Measurements from ENCODE around the gene SDHB.

SDHB gene

DNA sequence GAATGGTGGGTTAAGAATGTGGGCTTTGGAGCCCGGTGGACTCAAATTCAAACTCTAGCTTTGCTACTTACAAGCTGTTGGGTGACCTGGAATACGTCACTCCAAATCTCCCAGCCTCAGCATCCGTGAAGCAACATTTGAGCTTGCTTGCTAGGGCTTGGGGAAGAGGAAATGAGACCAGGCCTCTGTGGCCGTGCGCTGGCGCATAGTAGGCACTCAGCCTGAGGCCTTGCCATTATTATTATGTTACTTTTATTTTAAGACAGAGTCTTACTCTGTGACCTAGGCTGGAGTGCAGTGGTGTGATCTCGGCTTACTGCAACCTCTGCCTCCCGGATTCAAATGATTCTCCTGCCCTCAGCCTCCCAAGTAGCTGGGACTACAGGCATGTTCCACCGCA, 61.2 kb downstream of the SDHB start:
- H3K4me3 ChIP-seq (ENCODE audit: low read depth in 1 of 2, low read length in 2 of 2) = no peak overlapping the region
- H3K4me1 ChIP-seq (ENCODE audit: insufficient read depth, low read length) = no peaks in the 10 kb centered on the region
- no peaks in the 10 kb centered on the region for H3K9me3 ChIP-seq (ENCODE audit: low read length)
- H3K9ac ChIP-seq (ENCODE audit: low read length) = no peak overlapping the region
- peaks cover 23% of the 10 kb centered on the region for H3K36me3 ChIP-seq (ENCODE audit: insufficient read depth, low read length)
- no peak overlapping the region for H3K27ac ChIP-seq (ENCODE audit: low read depth, low read length)
- H3K27me3 ChIP-seq (ENCODE audit: control insufficient read depth in 1 of 2, insufficient read depth in 2 of 2, low read length in 2 of 2) = no peaks in the 10 kb centered on the region

DNA sequence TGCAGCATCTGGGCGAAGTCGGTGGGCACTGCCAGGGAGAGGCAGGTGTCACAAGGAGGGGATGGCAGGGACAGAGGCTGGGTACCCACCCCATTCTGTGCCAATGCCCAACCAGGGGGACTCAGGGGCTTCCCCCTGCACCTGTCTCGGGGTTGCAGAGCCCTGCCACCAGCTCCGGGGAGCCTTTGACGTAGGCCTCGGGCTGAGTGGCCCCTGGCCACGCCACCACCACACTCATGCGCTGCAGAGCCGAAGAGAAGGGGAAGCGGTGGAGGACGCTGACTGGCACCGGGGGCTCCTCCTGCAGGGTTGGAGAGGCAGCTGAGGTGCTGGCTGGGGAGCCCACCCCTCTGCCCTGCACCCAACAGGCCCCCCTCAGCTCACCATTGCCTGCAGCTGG, 61.7 kb downstream of the SDHB start:
- Histone ChIP-seq H3K27ac (ENCODE audit: low read depth, low read length) (no peak overlapping the region), H3K9me3 (ENCODE audit: low read length) (no peaks in the 10 kb centered on the region), H3K27me3 (ENCODE audit: control insufficient read depth in 1 of 2, insufficient read depth in 2 of 2, low read length in 2 of 2) (no peaks in the 10 kb centered on the region), H3K4me1 (ENCODE audit: insufficient read depth, low read length) (no peaks in the 10 kb centered on the region), H3K36me3 (ENCODE audit: insufficient read depth, low read length) (peaks cover 21% of the 10 kb centered on the region), H3K9ac (ENCODE audit: low read length) (no peak overlapping the region), H3K4me3 (ENCODE audit: low read depth in 1 of 2, low read length in 2 of 2) (no peak overlapping the region)

DNA sequence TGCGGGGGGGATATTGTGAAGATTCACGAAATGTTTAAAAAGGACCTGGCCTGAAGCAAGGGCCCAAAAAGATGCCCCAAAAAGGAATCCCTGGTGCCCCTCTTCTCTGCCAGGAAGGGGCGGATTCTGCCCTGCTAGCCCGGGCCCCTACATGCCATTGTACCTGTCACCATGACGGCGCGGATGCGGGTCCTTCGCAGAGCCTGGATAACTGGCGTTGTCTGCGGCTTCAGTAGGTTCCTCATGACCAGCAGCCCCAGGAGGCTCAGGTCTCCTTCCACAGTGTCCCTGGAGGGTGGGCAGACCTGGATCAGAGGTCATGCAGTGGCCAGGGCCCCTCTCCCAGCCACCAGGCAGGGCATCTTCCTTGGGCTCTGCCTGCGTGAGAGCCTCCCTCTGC, 62.3 kb downstream of the SDHB start:
- Histone ChIP-seq H3K9me3 (ENCODE audit: low read length) (no peaks in the 10 kb centered on the region), H3K4me1 (ENCODE audit: insufficient read depth, low read length) (no peaks in the 10 kb centered on the region), H3K9ac (ENCODE audit: low read length) (no peak overlapping the region), H3K36me3 (ENCODE audit: insufficient read depth, low read length) (peaks cover 16% of the 10 kb centered on the region), H3K27me3 (ENCODE audit: control insufficient read depth in 1 of 2, insufficient read depth in 2 of 2, low read length in 2 of 2) (no peaks in the 10 kb centered on the region), H3K27ac (ENCODE audit: low read depth, low read length) (no peak overlapping the region), H3K4me3 (ENCODE audit: low read depth in 1 of 2, low read length in 2 of 2) (no peak overlapping the region)

DNA sequence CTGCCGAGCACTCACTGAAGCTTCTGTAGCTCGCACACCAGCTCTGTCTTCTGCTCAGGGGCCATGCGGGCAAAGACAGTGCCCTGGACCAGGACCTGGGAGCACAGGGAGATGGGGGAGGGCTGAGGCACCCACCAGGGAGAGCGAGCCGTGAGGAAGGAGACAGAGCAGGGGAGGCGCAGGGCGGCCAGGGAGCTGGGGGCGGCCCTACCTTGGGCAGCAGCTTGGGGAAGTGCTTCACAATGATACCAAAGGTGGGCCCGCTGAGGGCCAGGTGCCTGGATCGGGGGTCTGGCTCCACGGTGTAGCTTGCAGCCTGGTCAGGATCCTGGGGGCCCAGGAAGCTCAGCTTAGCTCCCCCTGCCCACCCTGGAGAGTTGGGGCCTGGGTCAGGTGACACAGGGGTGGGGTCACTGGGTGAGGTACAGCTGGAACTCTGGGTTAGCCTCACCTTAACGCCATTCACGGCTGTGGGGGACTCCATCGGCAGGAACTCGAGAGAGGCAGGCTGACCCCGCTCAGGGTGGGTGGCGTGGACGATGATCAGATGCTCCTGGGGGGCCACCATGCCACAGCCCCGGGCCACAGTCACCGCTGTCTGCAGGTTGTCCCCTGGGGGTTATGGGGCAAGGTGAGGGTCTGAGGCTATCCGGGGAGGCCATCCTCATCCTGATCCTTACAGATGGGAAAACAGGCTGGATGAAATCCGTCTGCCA, 64.0 kb downstream of the SDHB start:
- Histone ChIP-seq H3K4me1 (ENCODE audit: insufficient read depth, low read length) (no peaks in the 10 kb centered on the region), H3K9ac (ENCODE audit: low read length) (no peak overlapping the region), H3K4me3 (ENCODE audit: low read depth in 1 of 2, low read length in 2 of 2) (no peak overlapping the region), H3K27me3 (ENCODE audit: control insufficient read depth in 1 of 2, insufficient read depth in 2 of 2, low read length in 2 of 2) (no peaks in the 10 kb centered on the region), H3K27ac (ENCODE audit: low read depth, low read length) (no peak overlapping the region), H3K9me3 (ENCODE audit: low read length) (no peaks in the 10 kb centered on the region), H3K36me3 (ENCODE audit: insufficient read depth, low read length) (peaks cover 5% of the 10 kb centered on the region)

DNA sequence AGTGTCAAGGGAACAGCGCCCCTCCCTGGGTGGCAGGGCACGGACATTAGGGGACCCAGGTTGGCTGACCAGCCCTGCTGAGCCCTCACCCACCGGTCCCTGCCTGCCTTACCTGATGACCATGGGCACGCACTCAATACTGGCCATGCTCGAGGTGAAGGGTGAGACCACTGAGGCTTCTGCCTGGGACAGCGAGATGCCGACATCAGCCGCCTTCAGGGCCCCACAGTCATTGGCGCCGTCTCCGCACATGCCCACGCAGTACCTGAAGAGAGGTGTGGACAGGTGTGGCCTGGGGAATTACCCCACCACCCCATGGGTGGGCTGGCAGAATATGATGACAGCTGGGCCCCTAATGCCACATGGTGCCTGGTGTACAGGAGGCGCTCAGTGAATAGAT, 65.6 kb downstream of the SDHB start:
- H3K36me3 ChIP-seq (ENCODE audit: insufficient read depth, low read length) = peaks cover 5% of the 10 kb centered on the region
- no peaks in the 10 kb centered on the region for H3K4me1 ChIP-seq (ENCODE audit: insufficient read depth, low read length)
- H3K9me3 ChIP-seq (ENCODE audit: low read length) = no peaks in the 10 kb centered on the region
- H3K27me3 ChIP-seq (ENCODE audit: control insufficient read depth in 1 of 2, insufficient read depth in 2 of 2, low read length in 2 of 2) = no peaks in the 10 kb centered on the region
- H3K4me3 ChIP-seq (ENCODE audit: low read depth in 1 of 2, low read length in 2 of 2) = no peak overlapping the region
- no peak overlapping the region for H3K9ac ChIP-seq (ENCODE audit: low read length)
- H3K27ac ChIP-seq (ENCODE audit: low read depth, low read length) = no peak overlapping the region

DNA sequence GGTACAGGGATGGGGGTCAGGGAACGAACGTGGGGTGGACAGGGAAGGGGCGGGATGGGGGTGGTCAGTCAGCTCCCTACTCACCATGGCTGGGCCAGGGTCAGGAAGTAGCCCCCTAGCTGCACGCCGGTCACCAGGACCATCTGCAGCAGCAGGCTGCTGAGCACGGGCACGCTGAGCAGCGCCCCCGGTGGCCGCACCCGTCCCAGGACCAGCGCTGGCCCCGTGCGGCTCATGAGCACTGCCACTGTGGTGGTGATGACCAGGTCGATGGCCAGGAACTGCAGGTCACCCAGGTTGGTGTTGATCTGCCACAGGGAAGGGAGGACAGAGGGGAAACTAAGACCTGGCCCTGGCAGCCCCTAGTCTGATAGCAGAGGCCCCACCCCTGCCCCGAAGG, 66.9 kb downstream of the SDHB start:
- H3K27me3 ChIP-seq (ENCODE audit: control insufficient read depth in 1 of 2, insufficient read depth in 2 of 2, low read length in 2 of 2) = no peaks in the 10 kb centered on the region
- H3K9ac ChIP-seq (ENCODE audit: low read length) = no peak overlapping the region
- no peaks in the 10 kb centered on the region for H3K4me1 ChIP-seq (ENCODE audit: insufficient read depth, low read length)
- no peak overlapping the region for H3K4me3 ChIP-seq (ENCODE audit: low read depth in 1 of 2, low read length in 2 of 2)
- H3K27ac ChIP-seq (ENCODE audit: low read depth, low read length) = no peak overlapping the region
- peaks cover 5% of the 10 kb centered on the region for H3K36me3 ChIP-seq (ENCODE audit: insufficient read depth, low read length)
- no peaks in the 10 kb centered on the region for H3K9me3 ChIP-seq (ENCODE audit: low read length)

DNA sequence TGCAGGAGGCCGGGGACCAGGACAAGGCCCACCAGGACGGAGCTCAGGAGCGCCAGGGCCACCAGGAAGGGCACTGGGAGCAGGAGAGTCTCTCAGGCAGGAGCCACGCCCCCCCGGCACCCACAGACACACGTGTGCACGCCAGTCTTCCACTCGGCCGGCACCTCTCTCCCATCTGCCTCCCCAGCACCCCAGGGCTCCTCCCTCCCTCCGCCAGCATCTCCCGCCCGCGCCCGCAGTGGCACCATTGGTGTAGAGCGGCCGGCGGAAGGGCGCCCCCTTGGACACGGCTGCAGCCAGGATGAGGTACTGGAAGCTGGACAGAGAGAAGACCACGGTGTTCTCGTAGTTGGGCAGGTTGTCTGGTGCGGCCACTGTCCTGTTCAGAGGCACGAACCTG, 67.3 kb downstream of the SDHB start:
- peaks cover 5% of the 10 kb centered on the region for H3K36me3 ChIP-seq (ENCODE audit: insufficient read depth, low read length)
- no peaks in the 10 kb centered on the region for H3K4me1 ChIP-seq (ENCODE audit: insufficient read depth, low read length)
- no peak overlapping the region for H3K4me3 ChIP-seq (ENCODE audit: low read depth in 1 of 2, low read length in 2 of 2)
- H3K27me3 ChIP-seq (ENCODE audit: control insufficient read depth in 1 of 2, insufficient read depth in 2 of 2, low read length in 2 of 2) = no peaks in the 10 kb centered on the region
- H3K9ac ChIP-seq (ENCODE audit: low read length) = no peak overlapping the region
- no peaks in the 10 kb centered on the region for H3K9me3 ChIP-seq (ENCODE audit: low read length)
- H3K27ac ChIP-seq (ENCODE audit: low read depth, low read length) = no peak overlapping the region

DNA sequence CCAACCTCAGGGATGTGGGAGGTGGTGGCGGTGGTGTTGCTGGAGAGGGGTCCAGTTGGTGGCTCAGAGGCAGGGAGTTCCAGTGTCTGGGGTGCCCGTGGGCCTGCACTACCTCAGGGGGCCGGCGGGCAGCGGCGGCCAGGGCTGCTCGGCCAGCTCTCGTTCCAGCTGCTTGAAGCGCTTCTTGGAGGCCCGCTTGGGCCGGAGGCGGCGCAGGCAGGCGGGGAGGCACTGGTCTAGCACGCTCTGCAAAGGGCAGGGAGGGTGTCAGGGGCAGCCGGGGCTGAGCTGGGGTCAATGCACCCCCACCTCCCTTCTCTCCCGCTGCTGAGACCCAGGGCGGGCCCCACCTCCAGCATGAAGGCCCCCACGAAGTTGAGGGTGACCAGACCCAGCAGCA, 67.7 kb downstream of the SDHB start:
- H3K4me3 ChIP-seq (ENCODE audit: low read depth in 1 of 2, low read length in 2 of 2) = no peak overlapping the region
- H3K27ac ChIP-seq (ENCODE audit: low read depth, low read length) = no peak overlapping the region
- H3K4me1 ChIP-seq (ENCODE audit: insufficient read depth, low read length) = no peaks in the 10 kb centered on the region
- H3K36me3 ChIP-seq (ENCODE audit: insufficient read depth, low read length) = peaks cover 5% of the 10 kb centered on the region
- H3K9me3 ChIP-seq (ENCODE audit: low read length) = no peaks in the 10 kb centered on the region
- no peaks in the 10 kb centered on the region for H3K27me3 ChIP-seq (ENCODE audit: control insufficient read depth in 1 of 2, insufficient read depth in 2 of 2, low read length in 2 of 2)
- H3K9ac ChIP-seq (ENCODE audit: low read length) = no peak overlapping the region

DNA sequence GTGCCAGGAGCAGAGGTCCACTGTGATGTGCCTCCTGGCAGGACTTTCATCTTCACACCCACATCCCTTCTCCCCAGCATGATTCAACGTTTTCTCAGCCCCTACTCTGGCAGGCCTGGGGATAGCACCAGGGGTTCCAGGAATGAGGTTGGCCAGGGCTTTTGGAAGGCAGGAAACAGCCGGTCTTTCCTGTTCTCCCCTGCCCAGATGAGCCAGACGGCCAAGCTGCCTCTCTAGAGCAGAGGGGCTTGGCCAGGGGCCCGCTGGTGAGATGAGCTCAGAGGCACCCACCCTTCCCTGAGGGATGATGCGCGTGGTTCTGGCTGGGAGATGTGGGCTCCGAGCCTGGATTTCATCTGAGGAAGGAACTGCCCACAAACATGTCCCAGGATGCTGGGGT, 69.1 kb downstream of the SDHB start:
- H3K27ac ChIP-seq (ENCODE audit: low read depth, low read length) = no peak overlapping the region
- no peak overlapping the region for H3K9ac ChIP-seq (ENCODE audit: low read length)
- peaks cover 5% of the 10 kb centered on the region for H3K36me3 ChIP-seq (ENCODE audit: insufficient read depth, low read length)
- H3K4me3 ChIP-seq (ENCODE audit: low read depth in 1 of 2, low read length in 2 of 2) = no peak overlapping the region
- H3K4me1 ChIP-seq (ENCODE audit: insufficient read depth, low read length) = no peaks in the 10 kb centered on the region
- no peaks in the 10 kb centered on the region for H3K9me3 ChIP-seq (ENCODE audit: low read length)
- H3K27me3 ChIP-seq (ENCODE audit: control insufficient read depth in 1 of 2, insufficient read depth in 2 of 2, low read length in 2 of 2) = peaks cover 0 to 5% of the 10 kb centered on the region in 2 donors

DNA sequence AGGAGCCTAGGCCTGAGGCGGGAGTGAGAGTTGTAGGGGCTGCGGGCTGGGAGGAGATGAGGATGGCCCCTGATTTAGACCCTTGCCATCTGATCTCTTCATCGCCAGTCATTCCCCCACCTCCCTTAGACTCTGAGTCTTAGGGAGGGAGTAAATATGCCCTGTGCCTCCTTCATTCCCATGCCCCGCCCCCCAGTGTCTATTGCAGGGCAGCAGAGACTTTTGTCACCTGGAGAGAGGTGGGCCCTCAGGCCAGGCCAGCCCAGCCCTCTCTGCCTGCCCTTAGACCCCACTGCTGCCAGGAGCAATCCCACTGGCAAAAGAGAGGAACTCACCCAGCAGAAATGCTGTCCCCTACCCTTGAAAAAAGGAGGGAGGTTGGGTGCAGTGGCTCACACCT, 70.2 kb downstream of the SDHB start:
- Histone ChIP-seq H3K27ac (ENCODE audit: low read depth, low read length) (no peak overlapping the region), H3K4me3 (ENCODE audit: low read depth in 1 of 2, low read length in 2 of 2) (no peak overlapping the region), H3K4me1 (ENCODE audit: insufficient read depth, low read length) (peaks cover 6% of the 10 kb centered on the region), H3K9me3 (ENCODE audit: low read length) (no peaks in the 10 kb centered on the region), H3K9ac (ENCODE audit: low read length) (no peak overlapping the region), H3K27me3 (ENCODE audit: control insufficient read depth in 1 of 2, insufficient read depth in 2 of 2, low read length in 2 of 2) (peaks cover 0 to 10% of the 10 kb centered on the region in 2 donors), H3K36me3 (ENCODE audit: insufficient read depth, low read length) (peaks cover 5% of the 10 kb centered on the region)

DNA sequence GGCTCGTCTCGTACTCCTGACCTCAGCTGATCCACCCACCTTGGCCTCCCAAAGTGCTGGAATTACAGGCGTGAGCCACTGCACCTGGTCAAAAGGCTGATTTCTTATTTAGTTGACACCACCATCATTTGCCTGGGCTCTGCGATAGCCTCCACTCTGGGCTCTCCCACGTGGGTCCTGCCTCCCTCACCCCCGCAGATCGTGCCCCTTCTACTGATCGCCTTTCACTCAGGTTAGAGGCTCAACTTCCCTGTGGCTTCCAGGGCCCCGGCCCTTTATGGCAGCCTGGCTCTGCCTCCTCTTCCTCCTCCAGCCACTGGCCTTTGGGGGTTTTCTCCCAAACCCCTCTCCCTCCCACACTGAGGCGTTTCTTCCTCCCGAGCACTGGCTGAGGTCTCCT, 70.9 kb downstream of the SDHB start:
- H3K36me3 ChIP-seq (ENCODE audit: insufficient read depth, low read length) = peaks cover 2% of the 10 kb centered on the region
- H3K27me3 ChIP-seq (ENCODE audit: control insufficient read depth in 1 of 2, insufficient read depth in 2 of 2, low read length in 2 of 2) = peaks cover 0 to 10% of the 10 kb centered on the region in 2 donors
- no peak overlapping the region for H3K9ac ChIP-seq (ENCODE audit: low read length)
- peaks cover 6% of the 10 kb centered on the region for H3K4me1 ChIP-seq (ENCODE audit: insufficient read depth, low read length)
- H3K4me3 ChIP-seq (ENCODE audit: low read depth in 1 of 2, low read length in 2 of 2) = no peak overlapping the region
- no peaks in the 10 kb centered on the region for H3K9me3 ChIP-seq (ENCODE audit: low read length)
- H3K27ac ChIP-seq (ENCODE audit: low read depth, low read length) = no peak overlapping the region

DNA sequence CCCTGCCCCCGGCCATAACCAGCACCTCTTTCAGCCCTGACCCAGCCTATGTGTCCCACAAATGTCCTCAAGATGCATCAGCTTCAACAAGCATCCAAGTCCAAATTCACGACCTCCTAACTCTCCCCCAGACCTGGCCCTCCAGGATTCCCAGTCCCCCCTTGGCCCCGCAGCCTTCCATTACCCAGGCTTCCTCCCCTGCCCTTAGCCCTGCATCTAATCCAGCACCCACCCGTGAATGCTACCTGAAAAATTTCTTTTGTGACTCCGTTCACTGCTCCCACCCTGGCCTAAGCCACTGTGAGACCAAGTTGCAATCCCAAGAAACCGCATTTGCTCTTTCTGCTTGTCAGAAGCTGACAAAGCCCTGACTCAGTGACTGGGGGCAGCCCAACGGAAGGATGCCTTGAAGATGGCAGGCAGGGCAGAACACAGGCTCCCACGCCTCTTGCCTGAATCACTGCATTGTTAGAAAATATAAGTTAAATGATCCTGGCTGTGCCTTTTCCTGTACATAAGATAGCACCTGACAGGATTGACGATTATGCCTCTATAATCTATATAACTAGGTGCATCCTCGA, 72.5 kb downstream of the SDHB start:
- H3K9me3 ChIP-seq (ENCODE audit: low read length) = no peaks in the 10 kb centered on the region
- no peak overlapping the region for H3K27ac ChIP-seq (ENCODE audit: low read depth, low read length)
- H3K36me3 ChIP-seq (ENCODE audit: insufficient read depth, low read length) = no peaks in the 10 kb centered on the region
- peaks cover 0 to 10% of the 10 kb centered on the region in 2 donors for H3K27me3 ChIP-seq (ENCODE audit: control insufficient read depth in 1 of 2, insufficient read depth in 2 of 2, low read length in 2 of 2)
- H3K4me3 ChIP-seq (ENCODE audit: low read depth in 1 of 2, low read length in 2 of 2) = no peak overlapping the region
- no peak overlapping the region for H3K9ac ChIP-seq (ENCODE audit: low read length)
- H3K4me1 ChIP-seq (ENCODE audit: insufficient read depth, low read length) = peaks cover 6% of the 10 kb centered on the region
